NCI-H146 treated with DMSO at 0.1 percent for 48 hours (cell line): Measurements from ENCODE around the gene CDC42BPA.

ENCODE experiments used
- DNase-seq: peaks from one replicate; lab custom pipeline; 2025; ENCODE audit not compliant: unreplicated experiment; lab: John Stamatoyannopoulos, UW

The CDC42BPA gene

DNA sequence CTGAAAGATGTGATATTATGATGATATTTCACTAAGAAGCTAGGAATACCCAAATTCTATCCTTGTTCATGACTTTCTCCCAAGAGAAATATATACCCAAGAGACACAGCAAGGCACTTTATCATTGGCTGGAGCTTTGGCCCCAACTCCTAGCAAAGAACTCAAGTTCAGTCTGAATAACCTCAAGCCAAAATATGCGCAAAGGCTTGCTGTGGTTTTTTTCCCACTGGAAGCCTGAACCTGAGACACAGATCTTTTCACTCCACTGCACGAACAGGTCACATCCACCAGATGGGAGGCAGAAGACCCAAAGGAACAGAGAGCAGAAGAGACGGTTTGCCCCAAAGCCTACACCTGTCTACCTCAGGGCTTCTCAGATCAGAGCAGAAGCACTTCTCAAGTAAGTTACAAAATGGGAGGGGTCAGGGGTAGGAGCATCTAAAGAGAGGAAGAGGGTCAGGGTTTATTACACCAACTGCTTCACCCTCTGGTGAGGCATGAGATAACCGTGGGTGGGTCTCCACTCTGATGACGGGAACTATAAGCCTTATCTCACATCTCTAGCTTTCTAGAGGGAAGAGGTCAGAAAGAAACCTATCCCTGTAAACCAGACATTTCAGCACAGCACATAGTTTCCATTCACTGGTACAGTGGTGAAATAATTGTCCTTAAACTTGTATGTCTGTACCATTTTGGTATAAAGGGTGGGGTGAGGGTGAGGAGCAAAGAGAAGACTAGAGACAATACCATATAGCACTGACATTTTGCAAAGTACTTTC is 17.1 kb upstream of the CDC42BPA start:
- DNase-seq: no peak

DNA sequence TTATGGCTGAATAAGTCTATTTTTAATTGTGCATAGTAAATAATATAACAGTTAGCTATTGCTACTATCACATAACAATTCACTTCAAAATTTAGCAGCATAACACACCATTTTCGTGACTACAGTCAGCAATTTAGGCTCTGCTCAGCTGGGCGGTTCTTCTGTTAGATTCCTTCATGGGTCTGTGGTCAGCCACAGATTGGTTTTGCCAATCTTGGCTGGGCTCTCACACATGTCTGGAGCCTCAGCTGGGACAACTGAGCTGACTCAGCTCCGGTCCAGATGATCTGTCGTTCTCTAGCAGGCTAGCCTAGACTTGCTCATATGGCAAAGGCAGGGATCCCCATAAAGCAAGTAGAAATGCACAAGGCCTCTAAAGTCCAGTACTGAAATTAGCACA is 15.1 kb upstream of the CDC42BPA start:
- no peak for DNase-seq

GRCh38 chr1:227330279-227331076 is 12.2 kb upstream of the CDC42BPA start:
- DNase-seq: no peak

- peak; percentile 70 for DNase-seq
These were observed 10.2 kb upstream of the CDC42BPA start for GRCh38 chr1:227328405-227329019.

DNA sequence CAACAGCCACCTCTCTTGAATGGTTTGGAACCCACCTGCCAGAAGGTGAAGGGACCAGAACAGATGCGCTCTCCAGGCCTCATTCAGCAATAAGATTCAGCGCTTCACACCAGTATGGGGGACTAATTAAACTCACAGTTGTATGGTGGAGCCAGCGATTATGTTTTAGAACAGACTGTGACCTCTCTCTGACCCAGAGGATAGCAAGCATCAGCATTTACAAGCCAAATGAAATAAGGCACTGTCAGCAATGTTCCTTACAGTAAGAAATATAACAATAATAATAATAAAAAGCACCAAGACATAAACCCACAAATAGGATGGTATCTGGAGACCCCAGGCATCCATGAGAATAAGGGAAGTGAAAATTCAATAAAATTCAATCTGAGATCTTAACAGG is 6.9 kb upstream of the CDC42BPA start:
- no peak for DNase-seq

DNA sequence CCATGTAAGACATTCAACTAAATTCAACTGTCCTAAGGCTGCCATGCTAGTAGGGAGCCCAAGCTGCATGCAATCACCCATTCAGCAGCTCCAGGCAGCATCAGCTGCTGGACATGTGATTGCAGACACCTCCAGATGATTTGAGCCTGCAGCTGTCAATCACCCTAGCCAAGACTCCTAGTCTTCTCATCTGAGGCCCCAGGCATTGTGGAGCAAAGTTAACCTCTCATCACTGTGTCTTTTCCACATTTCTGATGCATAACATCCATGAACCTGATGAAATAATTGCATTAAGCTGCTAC is 5.6 kb upstream of the CDC42BPA start:
- no peak for DNase-seq

GRCh38 chr1:227323171-227323966 is 5.1 kb upstream of the CDC42BPA start:
- no peak for DNase-seq

DNA sequence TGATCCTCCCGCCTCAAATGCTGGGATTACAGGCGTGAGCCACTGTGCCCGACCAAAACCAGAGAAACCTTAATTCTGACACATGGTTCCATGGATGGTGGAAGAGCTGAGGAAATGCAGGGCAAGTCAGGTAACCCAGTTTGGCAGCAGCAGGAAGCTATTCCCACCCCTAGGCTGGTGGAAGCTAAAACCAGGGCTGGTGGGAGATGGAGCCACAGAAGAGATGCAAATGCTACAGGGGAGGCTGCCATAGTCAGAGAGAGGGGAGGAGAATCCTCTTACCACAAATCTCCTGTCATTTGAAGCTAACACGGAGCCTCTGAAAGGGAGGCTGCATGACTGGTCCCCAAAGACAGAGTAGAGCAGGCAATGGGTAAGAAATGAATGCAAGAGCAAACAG is 4.1 kb upstream of the CDC42BPA start:
- DNase-seq: no peak

DNA sequence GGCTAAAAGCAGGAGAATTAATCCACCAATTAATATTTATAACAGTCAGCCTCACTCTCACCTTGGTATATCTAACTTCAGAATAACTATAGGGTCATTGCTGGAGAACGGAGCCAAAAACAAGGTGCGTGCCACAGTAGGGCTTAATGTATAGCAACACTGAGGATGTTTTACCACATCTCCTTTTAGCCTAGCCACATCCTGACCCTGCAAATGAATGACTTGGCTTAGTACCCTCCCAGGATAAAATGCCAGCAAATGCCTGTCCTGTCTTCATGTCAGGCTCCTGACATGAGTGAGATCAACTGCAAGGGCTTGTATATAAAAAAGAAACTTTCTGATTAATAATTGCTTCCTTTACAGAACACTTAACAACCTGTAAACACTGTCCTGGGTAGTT is 2.7 kb upstream of the CDC42BPA start:
- no peak for DNase-seq

DNA sequence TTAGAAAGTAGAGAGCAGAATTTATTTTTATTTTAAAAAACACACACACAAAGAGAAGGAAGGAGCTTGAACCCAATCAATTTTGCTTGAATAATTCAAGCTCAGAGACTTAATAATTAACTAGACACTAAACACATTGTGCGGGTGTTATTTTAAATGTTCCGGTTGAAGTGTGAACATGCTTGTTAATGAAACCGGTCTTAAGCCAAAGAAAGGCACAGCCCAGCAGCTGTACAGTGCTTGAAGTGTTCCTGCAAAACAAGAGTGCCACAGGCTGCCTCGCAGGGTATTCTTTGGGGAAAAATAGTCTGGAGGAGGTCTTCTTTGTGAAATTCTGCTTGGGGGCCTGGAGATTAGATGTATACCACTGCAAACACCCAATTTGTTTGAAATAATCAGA is 2.2 kb upstream of the CDC42BPA start:
- no peak for DNase-seq

DNA sequence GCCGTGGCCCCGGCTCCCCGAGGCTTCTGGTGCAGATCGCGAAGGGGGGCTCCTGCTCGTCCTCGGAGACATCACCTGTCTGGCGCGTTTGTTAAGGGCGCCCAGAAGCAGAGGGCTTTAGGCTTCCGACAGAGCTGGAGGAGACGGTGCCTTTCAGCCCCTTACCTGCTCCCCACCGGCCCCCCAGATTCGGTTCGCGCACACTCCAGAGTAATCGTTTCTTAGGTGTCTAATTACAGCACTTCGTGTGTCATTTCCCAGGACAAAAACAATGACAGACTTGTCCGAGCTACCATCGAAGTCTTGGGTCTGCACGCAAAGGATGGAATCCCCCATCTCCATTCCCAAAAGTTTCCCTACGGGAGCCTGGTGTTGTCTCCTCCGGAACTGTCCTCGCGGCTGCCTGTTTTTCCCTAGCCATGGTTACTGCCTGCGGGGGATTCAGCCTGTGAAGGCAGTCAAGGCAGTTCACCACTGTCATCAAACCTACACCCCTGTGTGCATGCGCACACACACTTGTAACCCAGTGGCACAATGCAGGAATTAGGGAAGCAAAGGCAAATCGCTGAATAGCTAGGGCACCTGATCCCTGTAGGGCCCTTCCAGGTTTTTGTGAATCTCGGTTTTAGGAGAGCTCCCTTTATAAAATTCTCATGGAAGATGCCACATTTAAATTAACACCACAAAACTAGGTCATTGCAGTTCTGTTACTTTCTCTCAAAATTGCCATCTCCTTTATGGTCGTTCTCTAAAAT is 738 bp upstream of the CDC42BPA start:
- peak; percentile 56 for DNase-seq

DNA sequence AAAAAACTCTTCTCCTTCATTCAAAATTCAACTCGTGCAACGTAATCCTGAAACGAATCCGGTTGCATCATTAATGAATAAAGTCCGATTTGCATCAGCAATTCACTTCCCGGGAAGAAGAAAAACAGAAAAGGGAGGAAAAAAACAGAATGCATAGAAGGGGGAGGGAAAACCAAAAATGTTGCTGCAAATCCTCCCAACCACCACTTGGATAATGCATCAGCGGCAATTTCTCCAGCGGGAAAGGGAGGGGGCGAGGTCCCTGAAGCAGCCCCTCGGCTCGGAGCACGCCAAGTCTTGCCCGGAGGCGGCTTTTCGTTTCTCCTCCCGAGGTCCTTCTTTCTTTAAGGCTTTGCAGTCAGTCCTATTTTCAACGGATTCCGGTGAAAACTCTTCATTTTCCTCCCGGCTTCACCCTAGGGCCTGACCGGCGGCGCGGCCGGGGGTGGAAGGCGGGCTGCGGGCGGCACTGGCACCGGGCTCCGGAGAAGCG is 723 bp downstream of the CDC42BPA start:
- DNase-seq: peak; percentile 67

DNA sequence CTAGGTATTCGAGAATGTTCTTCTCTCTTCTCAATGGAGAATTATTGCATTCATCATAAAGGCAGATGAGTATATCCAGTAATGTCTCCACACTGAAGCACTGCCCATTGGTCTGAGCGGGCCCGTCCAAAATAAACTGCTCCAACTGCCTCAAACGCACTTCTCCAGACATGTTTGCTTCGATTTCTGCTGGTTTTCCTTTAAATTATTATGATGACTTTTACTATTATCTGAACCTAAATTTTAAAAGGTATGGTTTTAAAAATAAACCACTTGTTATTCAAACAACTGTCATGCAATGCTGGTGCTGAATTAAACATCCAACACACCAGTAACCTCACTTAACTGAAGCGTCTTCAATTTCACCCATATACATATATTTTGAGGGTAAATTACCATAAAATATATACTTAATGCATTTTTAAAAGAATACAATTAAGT is 1.3 kb downstream of the CDC42BPA start:
- peak; percentile 35 for DNase-seq

DNA sequence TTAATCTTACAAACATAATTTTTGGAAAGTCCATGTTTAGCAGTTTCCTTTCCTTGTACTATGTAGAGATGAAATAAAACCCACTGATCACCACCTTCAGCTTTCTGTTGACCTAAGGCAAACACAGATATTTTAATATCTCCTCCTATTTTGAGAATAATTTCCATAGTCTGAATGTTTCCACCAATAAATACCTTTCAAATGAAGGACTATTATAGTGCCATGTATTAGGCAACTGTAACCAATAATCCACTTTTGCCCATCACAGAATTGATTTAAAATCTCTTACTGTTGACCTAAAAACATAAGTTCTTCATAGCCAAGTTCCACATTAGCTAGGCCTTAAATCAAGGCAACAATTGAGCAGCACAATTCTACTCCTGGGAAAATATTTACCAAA is 1.8 kb downstream of the CDC42BPA start:
- DNase-seq: peak; percentile 25

DNA sequence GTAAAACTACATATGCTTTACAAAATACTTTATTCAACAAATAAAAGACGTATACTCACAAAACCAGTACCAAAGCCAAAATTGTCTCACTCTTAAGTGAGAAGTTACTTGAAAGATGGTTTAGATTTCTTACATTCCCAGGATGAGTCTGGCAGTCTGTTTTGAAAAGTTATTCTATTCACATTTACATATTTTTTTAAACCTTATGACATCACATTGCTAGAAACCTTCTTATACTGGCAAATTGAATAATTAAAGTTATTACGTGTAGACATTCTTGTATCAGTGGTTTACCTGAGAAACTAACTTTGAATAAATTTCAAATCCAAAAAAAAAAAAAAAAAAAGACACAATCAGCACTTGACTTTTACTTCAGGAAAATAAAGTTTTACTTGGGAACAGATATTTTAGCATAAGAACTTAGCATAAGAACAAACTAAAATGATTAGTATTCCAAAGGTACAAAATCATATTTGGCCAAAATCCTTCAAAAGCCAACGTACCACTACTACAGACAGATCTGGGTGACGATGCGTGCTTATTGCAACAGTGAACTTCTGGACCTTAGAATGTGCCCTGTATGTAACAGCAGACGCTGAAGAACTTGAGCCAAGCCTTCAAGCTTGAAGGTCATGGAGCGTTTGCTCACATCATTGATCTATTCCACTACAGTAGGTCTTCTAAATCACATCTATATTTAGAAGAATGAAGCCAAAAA is 2.5 kb downstream of the CDC42BPA start:
- DNase-seq: no peak

DNA sequence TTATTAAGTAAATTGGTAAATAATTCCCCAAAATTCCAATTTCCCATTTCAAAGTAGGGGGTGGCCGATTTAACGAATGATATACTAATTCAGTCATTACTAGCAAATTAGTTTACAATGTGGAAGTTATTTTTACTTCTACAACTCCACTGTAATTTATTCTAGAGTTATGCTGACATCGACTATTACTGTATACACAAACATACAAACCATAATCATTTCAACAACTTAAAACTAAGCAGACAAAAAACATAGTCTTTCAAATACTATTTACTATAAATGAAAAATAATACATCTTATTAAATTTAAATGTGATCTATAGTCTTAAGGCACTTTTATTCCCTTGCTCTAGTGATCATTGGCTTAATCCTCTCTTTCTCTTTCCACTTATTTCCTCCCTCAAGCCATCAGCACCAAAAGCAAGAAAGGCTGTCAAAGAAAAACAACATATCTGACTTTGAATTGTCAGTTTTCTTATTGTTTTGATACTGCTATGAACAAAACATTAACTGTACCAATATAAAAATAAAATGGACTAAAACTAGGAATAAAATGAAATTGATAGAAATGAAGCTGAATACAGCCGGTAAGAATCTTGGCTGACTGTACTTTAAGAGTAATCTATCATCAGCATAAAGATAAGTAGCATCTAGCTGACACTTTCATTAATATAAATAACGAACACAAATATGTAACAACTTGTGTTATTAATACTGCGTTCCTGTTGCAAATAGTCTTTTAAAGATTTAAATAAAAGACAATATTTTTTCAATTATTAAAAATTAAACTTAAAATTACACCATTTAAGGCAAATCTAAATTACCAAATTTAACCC is 4.1 kb downstream of the CDC42BPA start:
- DNase-seq: no peak

DNA sequence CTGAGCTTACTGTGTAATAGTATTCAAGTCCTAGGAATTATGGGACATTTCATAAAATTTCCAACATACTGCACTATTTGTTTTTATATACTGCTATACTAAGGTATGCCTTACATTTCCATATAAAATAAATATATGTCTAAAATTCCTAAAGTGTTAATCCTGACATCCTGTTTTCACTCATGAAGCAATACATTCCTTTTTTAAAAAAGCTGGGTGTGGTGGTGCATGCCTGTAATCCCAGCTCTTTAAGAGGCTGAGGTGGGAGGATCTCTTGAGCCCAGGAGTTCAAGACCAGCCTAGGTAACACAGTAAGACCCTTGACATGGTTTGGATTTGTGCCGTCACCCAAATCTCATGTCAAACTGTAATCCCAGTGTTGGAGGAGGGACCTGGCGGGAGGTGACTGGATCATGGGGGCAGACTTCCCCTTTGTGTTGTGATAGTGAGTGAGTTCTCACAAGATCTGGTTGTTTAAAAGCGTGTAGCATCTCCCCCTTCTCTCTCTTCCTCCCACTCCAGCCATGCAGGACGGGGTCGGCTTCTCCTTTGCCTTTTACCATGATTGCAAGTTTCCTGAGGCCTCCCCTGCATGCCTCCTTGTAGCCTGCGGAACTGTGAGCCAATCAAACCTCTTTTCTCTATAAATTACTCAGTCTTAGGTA is 5.8 kb downstream of the CDC42BPA start:
- DNase-seq: no peak

- DNase-seq: no peak
These were observed 6.8 kb downstream of the CDC42BPA start for GRCh38 chr1:227311389-227312001.
